ENCODE results near the gene CLINT1. TPM values are rescaled to one million over a fixed set of nuclear protein-coding genes. Genes with fewer than 3 reads are reported as not detected.

Gene CLINT1
- total and polyA plus RNA-seq, 2 experiments from 2014 or later: 71.7 to 101 TPM

DNA sequence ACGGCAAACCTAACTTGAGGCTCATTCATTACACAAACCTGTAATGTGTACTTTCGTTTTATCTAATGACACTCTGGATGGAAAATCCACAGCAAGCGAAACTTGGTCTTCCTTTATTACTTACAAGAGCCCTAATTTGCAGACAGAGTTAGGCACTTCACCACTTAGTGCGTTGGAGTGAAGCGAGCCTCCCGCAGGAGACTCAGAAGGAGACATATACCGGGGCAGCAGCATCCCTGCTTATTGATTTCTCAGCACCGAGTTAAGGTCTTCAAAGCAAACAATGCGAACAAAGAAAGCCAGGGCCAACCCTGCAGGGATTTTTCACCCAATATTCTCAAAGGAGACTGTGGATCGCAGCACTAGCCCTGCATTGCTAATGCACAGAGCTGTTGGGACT is 86.8 kb downstream of the CLINT1 start:
- H3K36me3 ChIP-seq (ENCODE audit: insufficient read depth): no peaks in the 10 kb centered on the region; the same call in 1 of the 2 replicates
- H3K36me3 Mint-ChIP-seq (ENCODE audit: low read depth): no peaks in the 10 kb centered on the region
- no peaks in the 10 kb centered on the region for H3K9me2 ChIP-seq (ENCODE audit: insufficient read depth)
- no peak overlapping the region for H3K27ac Mint-ChIP-seq
- no peak overlapping the region for H3K27ac ChIP-seq (ENCODE audit: low read depth)
- no peaks in the 10 kb centered on the region for H3K27me3 Mint-ChIP-seq (ENCODE audit: insufficient read depth, low read depth, poor library complexity)
- H3K4me1 ChIP-seq (ENCODE audit: insufficient read depth): no peaks in the 10 kb centered on the region
- no peak for TF ChIP-seq EZH2 (IDR thresholded peaks at IDR 0.05; ENCODE audit: low read depth, unreplicated experiment)
- TF ChIP-seq EZH2phosphoT487 (IDR thresholded peaks at IDR 0.05; ENCODE audit: unreplicated experiment): no peak
- no peak for TF ChIP-seq REST (IDR thresholded peaks at IDR 0.05; ENCODE audit: unreplicated experiment)
- H3K27me3 ChIP-seq (ENCODE audit: insufficient read depth): no peaks in the 10 kb centered on the region
- DNase-seq (ENCODE audit: low spot score) (no peak), ATAC-seq (no peak)
- H2AFZ ChIP-seq: peak overlapping the region; percentile 87
- H3K4me3 Mint-ChIP-seq: no peak overlapping the region
- H3K9me3 Mint-ChIP-seq: no peaks in the 10 kb centered on the region
- H3K4me1 Mint-ChIP-seq: no peaks in the 10 kb centered on the region
- no peak overlapping the region for H3K4me2 ChIP-seq
- no peaks in the 10 kb centered on the region for H3K79me2 ChIP-seq (replicated peaks; ENCODE audit: insufficient read depth)
- no peaks in the 10 kb centered on the region for H3F3A ChIP-seq (replicated peaks; ENCODE audit: low read depth)
- no peaks in the 10 kb centered on the region for H4K20me1 ChIP-seq (replicated peaks; ENCODE audit: insufficient read depth)
- no peak overlapping the region for H3K4me3 ChIP-seq

- DNase-seq (ENCODE audit: low spot score) (no peak), ATAC-seq (no peak)
- H3K27ac Mint-ChIP-seq: no peak overlapping the region
- no peak overlapping the region for H3K4me2 ChIP-seq
- no peaks in the 10 kb centered on the region for H4K20me1 ChIP-seq (replicated peaks; ENCODE audit: insufficient read depth)
- no peaks in the 10 kb centered on the region; the same call in 1 of the 2 replicates for H3K36me3 ChIP-seq (ENCODE audit: insufficient read depth)
- no peak overlapping the region for H2AFZ ChIP-seq
- H3K4me1 Mint-ChIP-seq: no peaks in the 10 kb centered on the region
- H3K27me3 Mint-ChIP-seq (ENCODE audit: insufficient read depth, low read depth, poor library complexity): peaks cover 3% of the 10 kb centered on the region
- no peaks in the 10 kb centered on the region for H3K27me3 ChIP-seq (ENCODE audit: insufficient read depth)
- no peak overlapping the region for H3K4me3 Mint-ChIP-seq
- no peaks in the 10 kb centered on the region; the same call in 2 of the 3 replicates for H3K9me3 Mint-ChIP-seq
- H3K9me2 ChIP-seq (ENCODE audit: insufficient read depth): no peaks in the 10 kb centered on the region
- H3K4me1 ChIP-seq (ENCODE audit: insufficient read depth): no peaks in the 10 kb centered on the region
- no peak overlapping the region for H3K27ac ChIP-seq (ENCODE audit: low read depth)
- no peak overlapping the region for H3K4me3 ChIP-seq
- TF ChIP-seq STAT1 (IDR thresholded peaks at IDR 0.05; ENCODE audit: unreplicated experiment): no peak
- H3F3A ChIP-seq (replicated peaks; ENCODE audit: low read depth): no peaks in the 10 kb centered on the region
- H3K79me2 ChIP-seq (replicated peaks; ENCODE audit: insufficient read depth): no peaks in the 10 kb centered on the region
- H3K36me3 Mint-ChIP-seq (ENCODE audit: low read depth): no peaks in the 10 kb centered on the region
Measured at GRCh38 chr5:157770665-157771064, 88.3 kb downstream of the CLINT1 start.

DNA sequence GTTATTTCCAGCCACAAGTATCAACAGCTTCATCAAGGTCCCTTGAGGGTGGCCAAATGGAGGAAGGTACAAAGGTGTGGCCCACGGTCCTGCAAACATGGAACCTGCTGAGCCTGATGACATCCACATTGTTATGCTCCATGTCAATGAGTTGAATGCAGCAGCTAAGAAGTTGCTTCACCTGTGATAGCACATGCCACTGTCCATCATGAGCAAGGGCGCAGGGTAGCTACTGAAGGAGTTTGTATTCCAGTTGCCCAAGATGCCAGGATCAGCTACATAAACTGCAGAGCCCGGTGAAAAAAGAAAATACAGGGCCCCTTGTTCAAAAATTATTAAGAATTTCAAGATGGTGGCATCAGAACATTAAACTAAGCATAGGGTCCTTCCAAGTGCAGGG is 91.3 kb downstream of the CLINT1 start:
- H3K36me3 Mint-ChIP-seq (ENCODE audit: low read depth): no peaks in the 10 kb centered on the region
- no peak overlapping the region for H2AFZ ChIP-seq
- TF ChIP-seq, protein P1, sequence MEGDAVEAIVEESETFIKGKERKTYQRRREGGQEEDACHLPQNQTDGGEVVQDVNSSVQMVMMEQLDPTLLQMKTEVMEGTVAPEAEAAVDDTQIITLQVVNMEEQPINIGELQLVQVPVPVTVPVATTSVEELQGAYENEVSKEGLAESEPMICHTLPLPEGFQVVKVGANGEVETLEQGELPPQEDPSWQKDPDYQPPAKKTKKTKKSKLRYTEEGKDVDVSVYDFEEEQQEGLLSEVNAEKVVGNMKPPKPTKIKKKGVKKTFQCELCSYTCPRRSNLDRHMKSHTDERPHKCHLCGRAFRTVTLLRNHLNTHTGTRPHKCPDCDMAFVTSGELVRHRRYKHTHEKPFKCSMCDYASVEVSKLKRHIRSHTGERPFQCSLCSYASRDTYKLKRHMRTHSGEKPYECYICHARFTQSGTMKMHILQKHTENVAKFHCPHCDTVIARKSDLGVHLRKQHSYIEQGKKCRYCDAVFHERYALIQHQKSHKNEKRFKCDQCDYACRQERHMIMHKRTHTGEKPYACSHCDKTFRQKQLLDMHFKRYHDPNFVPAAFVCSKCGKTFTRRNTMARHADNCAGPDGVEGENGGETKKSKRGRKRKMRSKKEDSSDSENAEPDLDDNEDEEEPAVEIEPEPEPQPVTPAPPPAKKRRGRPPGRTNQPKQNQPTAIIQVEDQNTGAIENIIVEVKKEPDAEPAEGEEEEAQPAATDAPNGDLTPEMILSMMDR (conservative IDR thresholded peaks at IDR 0.05; ENCODE audit: low read depth in 2 of 2): no peak
- TF ChIP-seq STAT1 (IDR thresholded peaks at IDR 0.05; ENCODE audit: unreplicated experiment): no peak
- no peak for TF ChIP-seq ZNF114 (CRISPR knock-in tag; IDR thresholded peaks at IDR 0.05)
- no peak for TF ChIP-seq ZNF331 (CRISPR knock-in tag; IDR thresholded peaks at IDR 0.05; ENCODE audit: low read depth)
- no peak for TF ChIP-seq EZH2 (IDR thresholded peaks at IDR 0.05; ENCODE audit: low read depth, unreplicated experiment)
- TF ChIP-seq JUNB (IDR thresholded peaks at IDR 0.05; ENCODE audit: unreplicated experiment): no peak
- TF ChIP-seq NANOG (IDR thresholded peaks at IDR 0.05; ENCODE audit: borderline replicate concordance): no peak
- TF ChIP-seq CREB1 (CRISPR knock-in tag; IDR thresholded peaks at IDR 0.05; ENCODE audit: low read depth): no peak
- no peak for TF ChIP-seq REST (IDR thresholded peaks at IDR 0.05; ENCODE audit: unreplicated experiment)

More for the DNA sequence above, 91.3 kb downstream of the CLINT1 start:
- no peaks in the 10 kb centered on the region for H3K9me2 ChIP-seq (ENCODE audit: insufficient read depth)
- H3K27me3 ChIP-seq (ENCODE audit: insufficient read depth): no peaks in the 10 kb centered on the region
- no peaks in the 10 kb centered on the region for H3K79me2 ChIP-seq (replicated peaks; ENCODE audit: insufficient read depth)
- no peaks in the 10 kb centered on the region; the same call in 2 of the 3 replicates for H3K9me3 Mint-ChIP-seq
- ATAC-seq (no peak), DNase-seq (ENCODE audit: low spot score) (no peak)
- no peaks in the 10 kb centered on the region for H3K4me1 Mint-ChIP-seq
- H3K27ac Mint-ChIP-seq: no peak overlapping the region
- no peak overlapping the region for H3K4me3 Mint-ChIP-seq
- H3K4me1 ChIP-seq (ENCODE audit: insufficient read depth): no peaks in the 10 kb centered on the region
- no peaks in the 10 kb centered on the region for H3F3A ChIP-seq (replicated peaks; ENCODE audit: low read depth)
- no peaks in the 10 kb centered on the region for H4K20me1 ChIP-seq (replicated peaks; ENCODE audit: insufficient read depth)
- H3K27me3 Mint-ChIP-seq (ENCODE audit: insufficient read depth, low read depth, poor library complexity): peaks cover 5% of the 10 kb centered on the region
- H3K27ac ChIP-seq (ENCODE audit: low read depth): no peak overlapping the region
- H3K36me3 ChIP-seq (ENCODE audit: insufficient read depth): no peaks in the 10 kb centered on the region
- no peak overlapping the region for H3K4me3 ChIP-seq
- H3K4me2 ChIP-seq: no peak overlapping the region
